HG02852 (cell line): ENCODE data around the gene AGGF1.
"Not testable (repeated sequence)": the region's sequence is repeated elsewhere in the genome, so short reads cannot be mapped to it uniquely, and the experiment has no call there.

Experiments
- ATAC-seq: cut with Tn5 transposase; IDR thresholded peaks from one replicate; pipeline ENCODE4 v1.9.1; 2021; ENCODE audit warnings: mild to moderate bottlenecking, moderate library complexity; ENCODE audit not compliant: unreplicated experiment

Gene AGGF1

GRCh38 chr5:77083088-77083487 is 52.9 kb downstream of the AGGF1 start:
- no peak for ATAC-seq

- ATAC-seq = no peak
Measured at GRCh38 chr5:77086368-77086688, 56.1 kb downstream of the AGGF1 start.

GRCh38 chr5:77086689-77087483 is 56.7 kb downstream of the AGGF1 start, which contains the start of gene ZBED3:
Gene ZBED3, minus strand, starts transcription at chr5:77087285. Its CDS starts 9,407 bp downstream, at chr5:77077878.
- ATAC-seq = peak; percentile 71

DNA sequence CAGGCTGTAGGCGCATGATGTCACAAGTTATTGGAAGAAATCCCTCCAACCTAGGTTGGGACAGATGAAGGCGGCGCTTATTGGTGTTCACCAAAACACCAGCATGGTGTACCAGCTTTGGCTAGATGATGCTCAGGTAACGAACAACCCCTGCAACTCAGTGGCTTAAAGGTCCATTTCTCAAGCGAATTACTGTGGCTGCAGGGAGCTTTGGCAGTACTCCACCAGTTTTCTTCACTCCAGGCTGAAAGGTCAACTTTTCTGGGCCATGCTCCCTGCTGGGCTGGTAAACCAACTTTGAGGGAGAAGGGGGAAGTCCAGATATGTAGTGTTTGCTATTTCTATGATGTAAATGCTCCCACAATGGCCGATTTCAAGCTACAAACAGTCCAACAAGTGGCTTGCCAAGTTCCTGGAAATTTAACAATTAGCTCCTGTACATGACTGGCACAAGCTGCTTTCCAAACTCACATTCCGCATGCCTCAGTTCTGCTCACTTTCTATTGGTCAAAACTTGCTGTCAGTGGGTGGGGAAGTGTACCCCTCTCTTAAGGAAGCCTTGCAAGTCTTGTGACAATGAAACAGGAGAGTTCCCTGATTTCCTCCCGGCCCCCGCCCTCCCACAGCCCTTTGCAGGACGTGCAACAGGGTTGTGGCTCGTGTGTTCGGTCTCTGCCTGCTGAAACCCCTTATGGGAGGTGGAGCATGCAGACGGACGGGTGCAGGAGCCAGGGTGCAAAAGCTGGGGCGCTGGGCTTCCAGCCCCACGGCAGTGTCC is 57.5 kb downstream of the AGGF1 start:
- no peak for ATAC-seq

- ATAC-seq = no peak
Measured at GRCh38 chr5:77095189-77095588, 65.0 kb downstream of the AGGF1 start.

DNA sequence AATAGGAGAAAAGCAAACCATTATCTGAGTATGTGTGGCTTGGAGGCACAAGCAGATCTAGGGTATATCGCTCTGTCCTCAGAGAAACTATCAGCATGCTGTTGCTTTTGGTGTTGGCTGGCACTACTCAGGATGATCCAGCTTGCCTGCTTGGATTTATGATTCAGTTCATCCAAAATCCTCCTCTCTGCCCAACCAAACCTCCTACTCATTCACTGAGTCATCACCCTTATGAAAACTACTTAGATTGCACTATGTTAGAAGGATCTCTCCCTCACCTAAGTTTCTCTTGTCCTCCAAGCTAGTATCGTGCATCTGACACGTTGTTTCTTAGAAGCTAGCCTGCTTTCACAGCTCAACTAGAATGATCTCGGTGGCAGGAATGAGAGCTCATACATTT is 71.1 kb downstream of the AGGF1 start:
- no peak for ATAC-seq

GRCh38 chr5:77102549-77102948 is 72.3 kb downstream of the AGGF1 start:
- ATAC-seq = no peak

DNA sequence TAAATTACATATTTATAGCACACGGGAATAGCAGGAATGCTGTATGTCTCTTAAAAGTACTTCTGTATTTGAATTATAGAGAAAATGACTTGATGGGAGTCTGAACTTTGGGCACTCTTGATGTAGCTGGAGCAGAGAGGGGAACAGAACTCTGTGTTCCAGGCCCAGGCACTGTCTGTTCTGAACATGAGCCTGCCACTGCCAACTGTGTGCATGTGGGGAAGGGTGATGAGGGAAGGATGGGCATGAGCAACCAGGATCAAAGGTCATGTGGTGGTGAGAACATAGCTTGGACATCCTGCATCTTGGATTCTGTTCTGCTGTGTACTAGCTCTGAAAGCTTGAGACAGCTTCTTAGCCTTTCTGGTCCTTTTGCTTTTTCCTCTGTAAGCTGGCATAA is 73.3 kb downstream of the AGGF1 start:
- no peak for ATAC-seq

DNA sequence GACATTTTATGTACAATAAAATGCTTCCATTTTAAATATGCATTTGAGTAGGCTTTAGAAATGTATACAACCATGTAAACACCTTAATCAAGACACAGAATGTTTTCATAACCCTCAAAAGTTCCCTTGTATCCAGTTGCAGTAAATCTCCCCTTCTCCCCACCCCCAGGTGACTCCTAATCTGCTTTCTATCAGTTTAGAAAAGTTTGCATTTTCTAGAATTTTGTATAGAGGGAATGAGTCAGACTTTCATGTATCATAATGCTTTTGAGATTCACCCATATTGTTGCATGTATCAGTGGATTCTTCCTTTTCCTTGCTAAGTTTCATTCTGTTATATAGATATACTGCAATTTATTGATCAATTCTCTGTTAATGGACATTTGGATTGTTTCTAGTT is 74.6 kb downstream of the AGGF1 start:
- no peak for ATAC-seq

DNA sequence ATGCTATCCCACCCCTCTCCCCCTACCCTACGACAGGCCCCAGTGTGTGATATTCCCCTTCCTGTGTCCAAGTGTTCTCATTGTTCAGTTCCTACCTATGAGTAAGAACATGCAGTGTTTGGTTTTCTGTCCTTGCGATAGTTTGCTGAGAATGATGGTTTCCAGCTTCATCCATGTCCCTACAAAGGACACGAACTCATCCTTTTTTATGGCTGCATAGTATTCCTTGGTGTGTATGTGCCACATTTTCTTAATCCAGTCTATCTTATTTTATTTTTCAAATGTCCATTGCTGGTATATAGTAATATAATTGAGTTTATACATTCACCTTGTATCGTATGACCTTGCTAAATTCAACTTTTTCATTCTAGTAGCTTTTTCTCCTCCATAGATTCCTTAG is 76.8 kb downstream of the AGGF1 start:
- ATAC-seq = not testable (repeated sequence)
